ENCODE measurements around the gene MR1.

Gene MR1

GRCh38 chr1:181064702-181065101, 30.9 kb downstream of the MR1 start:
- FAIRE-seq: no peak

GRCh38 chr1:181073638-181074037, 39.9 kb downstream of the MR1 start:
- no peak for FAIRE-seq

- FAIRE-seq: no peak
Measured at GRCh38 chr1:181075766-181076350, 42.1 kb downstream of the MR1 start.

- no peak for FAIRE-seq
Measured at GRCh38 chr1:181076852-181077251, 43.1 kb downstream of the MR1 start.

DNA sequence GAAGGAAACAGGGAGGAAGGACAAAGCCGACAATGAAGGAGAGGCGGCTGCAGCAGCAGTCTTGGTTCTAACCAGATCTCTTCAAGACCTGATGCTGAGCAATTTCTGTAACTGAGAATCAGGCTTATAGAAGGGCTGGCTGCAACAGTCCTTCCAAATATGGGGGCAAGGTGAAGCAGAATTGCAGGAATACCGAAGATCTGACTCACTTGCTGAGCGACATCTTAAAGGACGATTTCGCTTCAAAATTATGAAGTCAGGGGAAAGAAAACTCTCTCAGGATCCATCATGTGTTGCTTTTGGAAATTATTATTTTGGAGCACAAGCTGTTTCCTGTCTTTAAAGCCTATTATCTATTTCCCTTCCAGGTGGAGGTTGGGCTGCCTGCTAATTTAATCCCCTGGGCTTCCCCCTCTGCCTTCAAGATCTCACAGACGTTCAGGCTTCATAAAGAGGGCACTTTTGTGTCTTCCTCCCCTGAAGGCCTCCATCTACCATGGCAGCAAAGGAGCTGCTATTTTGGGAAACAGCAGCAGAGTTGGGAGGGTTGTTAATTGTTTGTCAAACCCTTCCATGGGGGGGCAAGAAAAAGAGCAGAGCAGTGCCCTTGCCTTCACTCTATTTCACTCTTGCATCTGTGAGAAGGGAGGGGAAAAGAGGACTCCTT, 43.9 kb downstream of the MR1 start:
- no peak for FAIRE-seq

- no peak for FAIRE-seq
Measured at GRCh38 chr1:181079382-181079781, 45.6 kb downstream of the MR1 start.

DNA sequence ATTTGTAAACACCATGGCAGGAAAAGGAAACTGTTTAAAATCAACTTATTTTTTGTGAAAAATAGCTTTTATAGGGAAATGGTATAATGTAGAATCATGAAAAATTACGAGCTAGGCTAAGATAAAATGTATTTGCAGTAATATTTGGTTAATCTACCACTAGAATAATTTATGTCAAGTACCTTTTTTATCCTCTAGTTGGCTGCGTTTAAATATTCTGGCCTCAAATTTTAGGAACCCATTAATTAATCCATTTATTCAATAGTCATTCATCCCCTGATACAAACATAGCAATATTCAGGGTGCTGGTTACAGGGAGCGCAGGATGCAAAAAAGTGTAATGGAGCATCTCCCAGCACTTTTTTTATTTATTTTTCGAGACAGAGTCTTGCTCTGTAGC, 46.1 kb downstream of the MR1 start:
- FAIRE-seq: no peak

GRCh38 chr1:181080556-181080955, 46.8 kb downstream of the MR1 start:
- FAIRE-seq: no peak

- FAIRE-seq: no peak
Measured at GRCh38 chr1:181081395-181081794, 47.6 kb downstream of the MR1 start.

DNA sequence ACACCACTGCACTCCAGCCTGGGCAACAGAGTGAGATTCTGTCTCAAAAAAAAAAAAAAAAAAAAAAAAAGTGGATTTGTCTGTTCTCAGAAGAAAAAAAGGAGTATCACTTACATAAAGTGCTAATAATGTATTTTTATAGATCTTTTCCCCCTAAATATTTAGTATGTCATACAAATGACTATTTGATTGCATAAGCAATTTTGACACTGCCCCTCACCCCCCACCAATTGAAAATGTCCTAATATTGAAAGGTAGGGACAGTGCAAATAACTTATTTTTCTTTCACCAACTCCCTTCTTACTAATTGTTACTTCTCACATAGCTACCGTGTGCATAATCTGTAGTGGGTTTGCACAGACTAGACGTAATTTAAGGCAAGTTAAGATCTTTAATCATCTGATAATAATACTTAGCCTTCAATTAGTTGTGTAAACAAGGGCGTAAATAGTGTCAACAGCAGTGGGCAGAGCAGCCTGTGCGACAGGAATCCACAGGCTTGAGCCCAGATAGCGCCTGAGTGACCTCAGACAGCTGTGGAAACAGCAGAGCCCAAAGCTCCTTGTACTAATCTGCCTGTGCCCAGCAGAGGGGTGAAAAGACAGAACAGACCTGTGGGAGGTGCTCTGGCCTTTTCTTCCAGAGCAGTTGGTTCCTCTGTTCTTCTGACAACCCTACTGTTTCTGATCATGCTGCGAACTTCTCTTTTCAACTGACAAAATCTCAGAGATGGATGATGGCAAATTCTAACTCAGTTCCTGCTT, 50.2 kb downstream of the MR1 start:
- no peak for FAIRE-seq

GRCh38 chr1:181084606-181084969, 50.8 kb downstream of the MR1 start:
- no peak for FAIRE-seq

DNA sequence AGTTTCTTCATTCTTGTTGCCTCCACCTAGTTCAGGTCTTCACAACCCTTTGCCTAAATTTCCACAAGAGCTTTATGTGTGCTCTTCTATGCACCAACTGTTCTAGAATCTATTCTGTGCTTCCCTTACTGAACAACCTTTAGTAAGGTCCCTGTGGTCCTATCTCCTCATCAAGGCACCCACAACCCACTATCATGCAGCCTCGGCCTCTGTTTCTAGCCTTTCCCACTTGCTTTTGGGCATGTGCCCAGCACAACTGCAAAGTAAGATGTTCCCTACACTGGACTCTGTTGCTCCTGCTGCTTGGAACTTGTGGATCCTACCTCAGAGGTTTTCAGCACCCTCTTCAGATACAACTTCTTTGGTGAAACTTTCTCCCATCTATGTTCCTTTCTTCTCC, 52.3 kb downstream of the MR1 start:
- no peak for FAIRE-seq

- FAIRE-seq: no peak
Measured at GRCh38 chr1:181086926-181087325, 53.1 kb downstream of the MR1 start.

GRCh38 chr1:181087400-181087901, 53.7 kb downstream of the MR1 start:
- FAIRE-seq: no peak

DNA sequence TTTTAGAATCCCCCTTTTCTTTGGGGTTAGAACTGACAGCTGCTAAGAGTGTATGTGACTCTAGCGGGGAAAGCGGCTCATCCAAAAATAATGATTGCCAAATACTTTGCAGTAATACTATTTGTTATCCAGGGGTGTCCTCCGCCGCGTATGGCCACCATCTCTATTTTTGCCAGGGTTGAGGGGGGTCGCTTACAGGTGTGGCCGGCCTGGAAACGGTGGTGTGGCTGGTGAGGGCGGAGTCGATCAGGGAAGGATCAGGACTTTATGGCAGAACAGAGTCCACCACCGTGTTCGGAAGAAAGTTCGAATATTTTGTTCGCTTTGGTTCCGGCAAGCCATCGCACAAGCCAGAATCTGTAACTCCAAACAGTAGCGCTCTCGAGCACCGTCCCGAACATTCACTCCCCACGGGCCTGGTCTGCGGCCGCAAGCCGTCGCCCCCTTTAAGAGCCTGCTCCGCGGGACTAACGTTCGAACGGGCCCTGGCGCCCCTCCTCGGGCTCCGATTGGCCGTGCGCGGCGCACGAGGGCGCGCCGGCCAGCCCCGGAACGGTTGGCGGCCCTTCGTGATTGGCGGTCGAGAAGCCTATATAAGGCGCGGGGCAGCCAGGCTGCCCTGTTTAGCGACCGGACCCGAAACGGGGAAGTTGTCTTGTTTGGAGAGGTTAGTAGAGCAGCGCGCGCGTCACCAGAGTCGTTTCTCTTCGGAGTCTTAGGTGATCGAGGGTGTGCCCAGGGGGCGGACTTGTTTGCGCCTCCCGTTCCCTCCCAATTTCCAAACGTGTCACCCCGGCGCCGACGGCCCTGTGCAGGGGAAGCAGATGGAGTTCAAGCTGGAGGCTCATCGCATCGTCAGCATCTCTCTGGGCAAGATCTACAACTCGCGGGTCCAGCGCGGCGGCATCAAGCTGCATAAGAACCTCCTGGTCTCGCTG, 54.6 kb downstream of the MR1 start, which contains the start of gene IER5:
IER5 (plus strand) TSS at position 622 of the 938 bp plus-strand sequence; CDS start at position 825, 203 bp downstream.
- FAIRE-seq: no peak

- no peak for FAIRE-seq
Measured at GRCh38 chr1:181089017-181089675, 55.4 kb downstream of the MR1 start.

- no peak for FAIRE-seq
Measured at GRCh38 chr1:181089676-181090544, 56.1 kb downstream of the MR1 start.

- FAIRE-seq: no peak
Measured at GRCh38 chr1:181090641-181091126, 56.9 kb downstream of the MR1 start.

- no peak for FAIRE-seq
Measured at GRCh38 chr1:181091309-181092040, 57.7 kb downstream of the MR1 start.

GRCh38 chr1:181092056-181092455, 58.3 kb downstream of the MR1 start:
- no peak for FAIRE-seq

Measured in colon (tissue), 2 donors.